Gastrocnemius medialis (tissue), 4 donors: ENCODE results near the gene DNASE1L2. TPM values are rescaled to one million over a fixed set of nuclear protein-coding genes. Genes with fewer than 3 reads are reported as not detected.
A peak's percentile ranks its signal among the peaks of the same experiment; 100 is the strongest.

ENCODE experiments used
- ATAC-seq, 2 donors: fragments of 150-250 bp; one replicate each; pipeline ENCODE4 v1.9.1; 2016
- DNase-seq, 2 donors: peaks; one replicate each; pipeline ENCODE4 v3.0.0-alpha.2; 2019
- H3K27ac ChIP-seq, 4 donors: fragments of 200-600 bp; sonication (generic); 1 replicate in 1 of 4; 2 replicates in 3 of 4; pipeline ENCODE4 v1.5.1; 2016 to 2018; ENCODE audit warnings: mild to moderate bottlenecking in 2 of 4, moderate library complexity in 1 of 4
- H3K27me3 ChIP-seq, 3 donors: fragments of 200-600 bp; sonication (generic) in 2 of 3; 1 replicate in 1 of 3; 2 replicates in 2 of 3; pipeline versions ENCODE4 v1.5.1 to v1.6.0; 2016 to 2019; ENCODE audit warnings: mild to moderate bottlenecking in 1 of 3, moderate library complexity in 1 of 3
- H3K36me3 ChIP-seq, 2 donors: fragments of 200-600 bp; sonication (generic) in 1 of 2; one replicate each; pipeline ENCODE4 v1.5.1; 2017 to 2018
- H3K4me1 ChIP-seq, 2 donors: fragments of 200-600 bp; sonication (generic) in 1 of 2; one replicate each; pipeline ENCODE4 v1.5.1; 2016 to 2017; ENCODE audit warnings: mild to moderate bottlenecking in 2 of 2
- H3K4me3 ChIP-seq, 4 donors: fragments of 200-600 bp; sonication (generic) in 3 of 4; 1 replicate in 1 of 4; 2 replicates in 3 of 4; pipeline ENCODE4 v1.5.1; 2016 to 2019; ENCODE audit warnings: mild to moderate bottlenecking in 2 of 4
- H3K9me3 ChIP-seq, 3 donors: fragments of 200-600 bp; sonication (generic) in 2 of 3; 1 replicate in 1 of 3; 2 replicates in 2 of 3; pipeline ENCODE4 v1.5.1; 2016 to 2019
- POLR2A ChIP-seq, 2 donors: fragments of 450-650 bp; IDR thresholded peaks; one replicate each; pipeline ENCODE4 v1.6.1; 2017; ENCODE audit warnings: antibody characterized with exemption in 2 of 2, mild to moderate bottlenecking in 2 of 2, moderate library complexity in 2 of 2
- in situ Hi-C, 4 donors: fragments of 200-750 bp; cut with MboI; loops; one replicate each; pipeline versions ENCODE4 v1.15.0 to v1.8.0; 2017; ENCODE audit warnings: low sequenced_read_pairs in 4 of 4
- intact Hi-C: fragments of 100-400 bp; cut with DNase I; formaldehyde crosslinking; loops from one replicate; pipeline ENCODE4 v1.15.1; 2023; ENCODE audit warnings: low total_unique reads
- total RNA-seq, 4 donors: library from RNA; depleted of rRNA; stranded (reverse); fragments of >200 nt; gene quantifications; one replicate each; pipeline versions ENCODE4 v1.1.0 to v1.2.3, GENCODE V29; 2016
- TF ChIP-seq, protein P1 (sequence below), 5 experiments: fragments of 450-650 bp in 3 of 5; fragments of 200-600 bp in 2 of 5; sonication (generic) in 2 of 5; IDR thresholded peaks in 4 of 5; conservative IDR thresholded peaks in 1 of 5; 1 replicate in 4 of 5; 2 replicates in 1 of 5; pipeline ENCODE4 v1.5.1; 2016 to 2019; ENCODE audit warnings: antibody characterized with exemption in 5 of 5, mild to moderate bottlenecking in 3 of 5, moderate library complexity in 3 of 5

Gene DNASE1L2
- total RNA-seq, 4 donors from 2014 or later = 0.69 to 2.1 TPM; not detected in 2

DNA sequence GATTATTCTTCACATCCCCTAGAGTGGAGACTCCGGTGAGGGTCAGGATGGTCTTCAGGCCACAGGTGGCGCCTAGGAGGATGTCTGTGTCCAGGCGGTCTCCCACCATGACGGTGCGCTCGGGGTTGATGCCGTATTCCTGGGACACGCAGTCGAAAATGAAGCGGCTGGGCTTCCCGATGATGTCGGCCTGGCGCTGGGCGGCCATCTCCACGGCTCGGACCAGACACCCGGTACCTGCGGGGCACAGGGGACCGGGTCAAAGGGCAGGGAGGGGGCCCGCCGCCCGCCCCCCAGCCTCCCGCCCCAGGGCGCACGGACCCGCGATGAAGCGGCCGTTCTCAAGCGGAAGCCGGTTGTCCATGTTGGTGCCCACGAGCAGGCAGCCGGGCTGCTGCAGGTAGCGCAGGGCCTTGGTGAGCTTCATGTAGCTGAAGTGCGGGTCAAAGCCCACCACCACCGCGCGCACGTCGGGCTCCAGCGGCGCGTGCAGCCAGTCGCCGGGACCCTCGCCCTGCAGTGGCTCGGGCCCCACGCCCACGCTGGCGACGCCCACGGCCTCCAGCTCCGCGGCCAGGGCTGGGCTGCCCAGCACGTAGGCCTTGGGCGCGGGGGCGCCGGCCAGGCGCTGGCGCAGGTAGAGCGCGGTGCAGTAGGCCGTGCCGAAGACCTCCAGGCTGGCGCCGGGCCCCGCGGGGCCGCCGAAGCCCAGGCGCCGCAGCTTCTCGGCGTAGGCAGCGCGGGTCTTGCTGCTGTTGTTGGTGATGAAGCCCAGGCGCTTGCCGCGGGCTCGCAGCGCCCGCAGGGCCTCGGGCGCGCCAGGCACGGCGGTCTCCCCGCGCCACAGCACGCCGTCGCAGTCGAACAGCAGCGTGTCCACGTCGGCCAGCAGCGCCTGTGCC lies 22.2 kb upstream of the DNASE1L2 start:
- intact Hi-C loops = loop anchor here (1.0 to 10.0 kb wide), 2 partner anchors 9 to 439 kb away; partner anchors contain the start of genes EME2, MLST8, MRPS34 and NME3
- Histone ChIP-seq H3K27ac (peak overlapping the region; percentile 77 to 91 (median 88)), H3K36me3 (peaks cover 0 to 10% of the 10 kb centered on the region in 2 donors), H3K27me3 (no peaks in the 10 kb centered on the region), H3K4me1 (peaks cover 36 to 42% of the 10 kb centered on the region in 2 donors), H3K9me3 (no peaks in the 10 kb centered on the region), H3K4me3 (peak overlapping the region; percentile 54 to 73 (median 64))
- TF ChIP-seq POLR2A (IDR thresholded peaks at IDR 0.05) = peak; percentile 38 to 66
- TF ChIP-seq, protein P1, sequence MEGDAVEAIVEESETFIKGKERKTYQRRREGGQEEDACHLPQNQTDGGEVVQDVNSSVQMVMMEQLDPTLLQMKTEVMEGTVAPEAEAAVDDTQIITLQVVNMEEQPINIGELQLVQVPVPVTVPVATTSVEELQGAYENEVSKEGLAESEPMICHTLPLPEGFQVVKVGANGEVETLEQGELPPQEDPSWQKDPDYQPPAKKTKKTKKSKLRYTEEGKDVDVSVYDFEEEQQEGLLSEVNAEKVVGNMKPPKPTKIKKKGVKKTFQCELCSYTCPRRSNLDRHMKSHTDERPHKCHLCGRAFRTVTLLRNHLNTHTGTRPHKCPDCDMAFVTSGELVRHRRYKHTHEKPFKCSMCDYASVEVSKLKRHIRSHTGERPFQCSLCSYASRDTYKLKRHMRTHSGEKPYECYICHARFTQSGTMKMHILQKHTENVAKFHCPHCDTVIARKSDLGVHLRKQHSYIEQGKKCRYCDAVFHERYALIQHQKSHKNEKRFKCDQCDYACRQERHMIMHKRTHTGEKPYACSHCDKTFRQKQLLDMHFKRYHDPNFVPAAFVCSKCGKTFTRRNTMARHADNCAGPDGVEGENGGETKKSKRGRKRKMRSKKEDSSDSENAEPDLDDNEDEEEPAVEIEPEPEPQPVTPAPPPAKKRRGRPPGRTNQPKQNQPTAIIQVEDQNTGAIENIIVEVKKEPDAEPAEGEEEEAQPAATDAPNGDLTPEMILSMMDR (IDR thresholded peaks at IDR 0.05 in 4 of 5, conservative IDR thresholded peaks at IDR 0.05 in 1 of 5) = no peak
- ATAC-seq (peak; percentile 0 to 1), DNase-seq (no peak)
- in situ Hi-C loops = no loop called here

- DNase-seq (no peak), ATAC-seq (no peak)
- TF ChIP-seq POLR2A (IDR thresholded peaks at IDR 0.05) = no peak
- TF ChIP-seq, protein P1 (IDR thresholded peaks at IDR 0.05 in 4 of 5, conservative IDR thresholded peaks at IDR 0.05 in 1 of 5) = no peak
- Histone ChIP-seq H3K27me3 (no peaks in the 10 kb centered on the region), H3K4me3 (peak within 1 kb of the TSS; percentile 59 to 80 (median 65)), H3K27ac (peak within 1 kb of the TSS; percentile 90 to 98 (median 92)), H3K4me1 (peaks cover 36 to 42% of the 10 kb centered on the region in 2 donors), H3K36me3 (peaks cover 0 to 4% of the 10 kb centered on the region in 2 donors), H3K9me3 (no peaks in the 10 kb centered on the region)
- intact Hi-C loops = loop anchor here (1.0 to 10.0 kb wide), 2 partner anchors 9 to 440 kb away; partner anchors contain the start of genes EME2, MLST8, MRPS34 and NME3
- in situ Hi-C loops = no loop called here
Observed at GRCh38 chr16:2214719-2214968, 21.6 kb upstream of the DNASE1L2 start, which contains the start of gene PGP. Gene PGP, minus strand, starts transcription at chr16:2214840. Its CDS starts 63 bp downstream, at chr16:2214777.

DNA sequence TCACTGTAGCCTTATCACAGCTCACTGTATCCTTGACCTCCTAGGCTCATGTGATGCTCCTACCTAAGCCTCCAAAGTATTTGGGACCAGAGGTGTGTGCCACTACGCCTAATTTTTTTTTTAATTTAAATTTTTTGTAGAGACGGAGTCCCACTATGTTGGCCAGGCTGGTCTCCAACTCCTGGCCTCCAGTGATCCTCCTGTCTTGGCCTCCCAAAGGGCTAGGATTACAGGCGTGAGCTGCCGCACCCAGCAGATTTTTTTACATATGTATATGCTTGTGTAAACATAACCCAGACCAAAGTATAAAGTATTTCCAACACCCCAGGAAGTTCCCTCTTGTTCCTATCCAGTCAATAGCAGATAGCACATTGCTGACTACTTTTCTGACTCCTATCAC lies 19.9 kb upstream of the DNASE1L2 start:
- no peaks in the 10 kb centered on the region for H3K36me3 ChIP-seq
- H3K4me3 ChIP-seq = no peak overlapping the region
- peaks cover 23 to 27% of the 10 kb centered on the region in 2 donors for H3K4me1 ChIP-seq
- in situ Hi-C loops (no loop called here), intact Hi-C loops (loop anchor here (10.0 kb wide), 1 partner anchor 442 kb away; the partner anchor contains the start of genes EME2, MRPS34 and NME3)
- ATAC-seq (no peak), DNase-seq (no peak)
- peak overlapping the region; percentile 88 to 98 (median 92) for H3K27ac ChIP-seq
- no peaks in the 10 kb centered on the region for H3K27me3 ChIP-seq
- H3K9me3 ChIP-seq = no peaks in the 10 kb centered on the region
- TF ChIP-seq, protein P1 (IDR thresholded peaks at IDR 0.05 in 4 of 5, conservative IDR thresholded peaks at IDR 0.05 in 1 of 5) = no peak
- no peak for TF ChIP-seq POLR2A (IDR thresholded peaks at IDR 0.05)

- peaks cover 11 to 16% of the 10 kb centered on the region in 2 donors for H3K4me1 ChIP-seq
- H3K27ac ChIP-seq = peak within 1 kb of the TSS; percentile 85 to 96 (median 94)
- in situ Hi-C loops = no loop called here
- H3K4me3 ChIP-seq = peak within 1 kb of the TSS; percentile 78 to 98 (median 93)
- H3K36me3 ChIP-seq = peaks cover 0 to 5% of the 10 kb centered on the region in 2 donors
- DNase-seq (peak; percentile 99 to 100), ATAC-seq (peak; percentile 97)
- H3K9me3 ChIP-seq = no peaks in the 10 kb centered on the region
- TF ChIP-seq POLR2A (IDR thresholded peaks at IDR 0.05) = peak; percentile 97 to 98
- TF ChIP-seq, protein P1 (IDR thresholded peaks at IDR 0.05 in 4 of 5, conservative IDR thresholded peaks at IDR 0.05 in 1 of 5) = peak in 2 of 5 experiments; percentile 23 to 37
- intact Hi-C loops = loop anchor here (1.0 kb wide), 2 partner anchors 8 to 18 kb away; partner anchors contain the start of gene MLST8
- H3K27me3 ChIP-seq = no peaks in the 10 kb centered on the region
Observed at GRCh38 chr16:2223221-2223941, 12.9 kb upstream of the DNASE1L2 start, which contains the start of gene E4F1. Gene E4F1, plus strand, starts transcription at chr16:2223591. Its CDS starts 23 bp downstream, at chr16:2223614.
